ENCODE results near the gene ARID1A.

DNA sequence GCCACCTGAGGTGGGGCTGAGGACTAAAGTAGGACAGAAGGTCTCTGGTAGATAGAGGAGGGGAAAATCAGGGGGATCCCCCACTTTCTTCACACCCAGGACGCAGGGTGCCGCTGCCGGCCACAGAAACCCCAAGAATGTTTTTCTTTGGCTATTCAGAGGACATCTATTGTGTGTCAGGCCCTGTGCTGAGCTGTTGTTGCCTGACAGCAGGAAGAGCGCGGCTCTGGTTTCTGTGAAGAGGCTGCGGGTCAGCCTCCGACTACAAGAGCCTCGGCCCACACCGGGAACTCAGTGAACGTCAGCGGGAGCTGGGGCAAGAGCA is 91.5 kb downstream of the ARID1A start:
- TF ChIP-seq POLR2A (IDR thresholded peaks at IDR 0.05; ENCODE audit: low read length): no peak
- no peak for TF ChIP-seq GATA1 (IDR thresholded peaks at IDR 0.05; ENCODE audit: low read depth, low read length)
